ES-I3 (cell line): ENCODE measurements around the gene ZNG1A.
A peak's percentile ranks its signal among the peaks of the same experiment; 100 is the strongest.
"Not testable (repeated sequence)": the region's sequence is repeated elsewhere in the genome, so short reads cannot be mapped to it uniquely, and the experiment has no call there.

Experiments used
- H3K36me3 ChIP-seq: 2 replicates; pipeline ENCODE4 v1.6.1; 2013; ENCODE audit warnings: mild to moderate bottlenecking, low read length, control low read depth, moderate library complexity; ENCODE audit not compliant: insufficient read depth
- H3K4me1 ChIP-seq: 2 replicates; pipeline ENCODE4 v1.6.1; 2013; ENCODE audit warnings: mild to moderate bottlenecking, control low read depth, low read length; ENCODE audit not compliant: insufficient read depth
- H3K9ac ChIP-seq: 2 replicates; pipeline ENCODE4 v1.6.1; 2013; ENCODE audit warnings: low read depth, mild to moderate bottlenecking, low read length, moderate library complexity
- H3K9me3 ChIP-seq: 2 replicates; pipeline ENCODE4 v1.6.1; 2013; ENCODE audit warnings: mild to moderate bottlenecking, low read length, moderate library complexity; ENCODE audit not compliant: control insufficient read depth, insufficient read depth

The ZNG1A gene

DNA sequence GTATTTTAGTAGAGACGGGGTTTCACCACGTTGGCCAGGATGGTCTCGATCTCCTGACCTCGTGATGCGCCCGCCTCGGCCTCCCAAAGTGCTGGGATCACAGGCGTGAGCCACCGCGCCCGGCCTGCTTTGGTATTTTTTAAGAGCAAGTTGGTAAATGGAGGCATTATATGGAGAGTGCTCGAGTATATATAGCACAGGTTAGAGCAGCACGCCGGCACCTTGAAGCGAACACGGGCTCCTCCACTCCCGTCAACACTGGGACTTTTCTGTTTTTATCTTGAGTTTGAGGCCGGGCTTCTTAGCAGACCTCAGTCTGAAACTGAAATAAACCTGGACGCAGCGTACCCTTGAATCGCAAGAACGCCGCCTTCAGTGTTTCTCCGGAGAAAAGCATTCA is 35.0 kb upstream of the ZNG1A start:
- not testable (repeated sequence) for H3K9me3 ChIP-seq
- H3K9ac ChIP-seq: peak overlapping the region; percentile 88; the same call in 1 of the 2 replicates

DNA sequence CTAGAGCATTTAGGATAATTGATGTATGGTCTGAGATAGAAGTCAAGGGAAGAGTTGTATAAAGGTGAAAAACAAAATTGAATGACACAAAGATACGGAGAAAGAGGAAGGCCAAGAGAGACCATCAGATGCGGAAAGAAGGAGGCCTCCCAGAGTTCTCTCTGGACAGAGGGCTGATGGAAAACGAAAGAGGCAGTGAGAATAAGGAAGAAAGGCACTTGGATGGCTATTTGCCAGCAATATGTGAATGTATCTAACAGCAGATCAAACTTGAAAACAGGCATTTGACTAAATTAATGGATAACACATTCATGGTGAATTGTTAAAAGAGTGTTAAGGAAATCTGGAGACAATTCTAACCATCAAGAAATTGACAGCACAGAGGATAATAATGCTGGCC is 33.4 kb upstream of the ZNG1A start:
- Histone ChIP-seq H3K36me3 (no peaks in the 10 kb centered on the region), H3K4me1 (no peaks in the 10 kb centered on the region; the same call in 1 of the 2 replicates), H3K9ac (no peak overlapping the region), H3K9me3 (no peaks in the 10 kb centered on the region)

More for the DNA sequence above, 35.0 kb upstream of the ZNG1A start:
- not testable (repeated sequence) for H3K36me3 ChIP-seq, H3K4me1 ChIP-seq

DNA sequence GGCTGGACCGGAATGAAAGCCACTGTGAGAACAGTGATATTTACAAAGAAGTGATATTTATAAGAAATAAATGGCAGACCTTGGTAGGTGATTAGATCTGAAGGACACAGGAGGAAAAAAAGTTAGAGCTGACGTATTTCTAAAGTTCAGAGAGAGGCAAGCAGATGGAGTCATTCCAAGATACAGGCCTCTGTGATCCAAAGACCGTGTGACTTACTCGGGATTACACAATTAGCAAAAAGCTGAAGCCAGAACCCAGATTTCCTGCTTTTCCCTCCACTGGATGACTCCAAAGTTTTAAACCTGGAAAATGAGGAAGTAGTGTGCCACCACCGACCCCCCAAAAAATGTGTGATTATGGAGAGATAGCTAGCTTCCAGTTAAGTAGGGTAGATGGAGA is 32.7 kb upstream of the ZNG1A start:
- no peaks in the 10 kb centered on the region for H3K9me3 ChIP-seq
- no peaks in the 10 kb centered on the region for H3K36me3 ChIP-seq
- H3K9ac ChIP-seq: no peak overlapping the region
- no peaks in the 10 kb centered on the region for H3K4me1 ChIP-seq

DNA sequence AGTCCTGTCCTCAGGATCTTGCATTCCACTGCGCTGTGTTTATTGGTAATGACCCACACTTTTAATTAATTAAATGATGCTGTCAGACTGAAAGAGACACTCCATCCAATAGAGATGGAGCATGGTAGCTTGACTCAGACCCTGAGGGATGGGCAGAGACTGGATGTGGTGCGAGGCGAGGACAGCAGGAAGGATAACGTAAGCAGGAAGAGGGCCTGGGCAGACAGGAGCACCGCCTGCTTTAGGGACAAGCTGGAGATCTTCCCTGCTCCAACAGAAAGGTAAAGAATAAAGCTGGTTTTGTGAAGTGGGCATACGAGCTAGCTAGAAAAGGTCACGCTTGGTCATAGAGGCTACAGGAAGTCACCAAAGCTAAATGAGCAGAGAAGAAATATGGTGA is 32.2 kb upstream of the ZNG1A start:
- no peaks in the 10 kb centered on the region for H3K4me1 ChIP-seq
- H3K9ac ChIP-seq: no peak overlapping the region
- no peaks in the 10 kb centered on the region for H3K9me3 ChIP-seq
- no peaks in the 10 kb centered on the region for H3K36me3 ChIP-seq

DNA sequence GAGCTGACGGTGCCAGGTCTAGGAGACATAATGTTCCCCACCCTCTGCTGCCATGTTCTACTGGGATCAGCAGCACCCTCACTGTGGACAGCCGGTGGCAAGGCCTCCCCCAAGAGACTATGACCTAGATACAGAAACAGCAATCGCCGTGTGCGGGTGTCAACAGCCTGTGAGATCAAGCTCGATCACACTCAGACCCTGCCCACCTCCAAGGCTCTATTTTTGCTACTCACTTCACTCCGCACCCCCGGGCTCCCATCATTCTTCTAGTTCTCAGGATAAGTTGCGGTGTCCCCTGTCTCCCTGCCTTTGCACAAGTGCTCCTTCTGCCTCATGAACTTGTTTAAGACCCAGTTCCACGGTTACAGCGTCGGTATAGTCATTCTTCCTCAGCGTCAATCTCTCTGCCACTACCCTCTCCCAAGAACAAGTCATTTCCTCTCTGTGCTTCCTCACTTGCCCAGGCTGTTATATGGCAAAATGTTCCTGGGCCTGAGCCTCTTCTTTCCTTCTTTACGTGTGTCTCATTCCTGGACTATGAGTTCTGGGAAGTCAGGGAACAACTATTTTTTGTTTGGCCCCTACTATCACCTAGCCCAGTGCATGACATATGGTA is 30.4 kb upstream of the ZNG1A start:
- Histone ChIP-seq H3K9me3 (no peaks in the 10 kb centered on the region), H3K36me3 (no peaks in the 10 kb centered on the region), H3K4me1 (no peaks in the 10 kb centered on the region), H3K9ac (no peak overlapping the region)

DNA sequence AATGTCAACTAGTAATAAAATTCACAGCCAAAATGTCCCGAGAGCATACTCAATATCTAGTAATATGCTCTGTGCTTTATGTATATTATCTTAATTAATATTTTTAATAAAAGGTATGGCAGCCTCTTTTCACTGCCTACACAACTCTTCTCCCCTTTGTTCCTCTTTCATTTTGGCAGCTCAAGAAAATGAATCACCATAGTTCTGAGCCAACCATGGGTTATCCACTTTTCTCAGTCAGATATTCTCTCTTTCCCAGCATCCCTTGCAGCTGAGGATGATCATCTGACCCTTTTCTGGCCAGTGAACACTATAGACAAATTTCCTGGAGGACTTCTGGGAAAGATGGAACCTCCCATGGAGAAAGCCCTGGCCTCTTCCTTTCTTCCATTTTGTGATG is 27.6 kb upstream of the ZNG1A start:
- no peaks in the 10 kb centered on the region for H3K36me3 ChIP-seq
- H3K9ac ChIP-seq: no peak overlapping the region
- no peaks in the 10 kb centered on the region for H3K9me3 ChIP-seq
- H3K4me1 ChIP-seq: no peaks in the 10 kb centered on the region

DNA sequence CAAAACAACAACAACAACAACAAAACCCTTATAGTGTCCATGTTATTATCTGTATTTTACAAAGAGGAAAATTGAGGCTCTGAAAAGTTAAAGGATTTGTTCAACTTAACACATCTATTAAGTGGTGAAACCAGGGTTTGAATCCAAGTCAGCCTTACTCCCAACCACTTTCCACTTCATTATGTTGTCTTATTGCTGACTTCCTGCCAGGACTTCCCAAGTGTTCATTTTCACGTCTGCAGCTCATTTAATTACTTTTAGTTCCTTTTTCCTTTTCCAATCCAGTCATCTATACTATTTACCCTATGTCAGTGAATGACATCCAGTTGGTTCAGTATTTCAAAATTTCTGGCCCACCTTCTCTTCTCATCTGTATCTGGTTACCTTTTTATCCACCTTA is 20.7 kb upstream of the ZNG1A start:
- H3K36me3 ChIP-seq, H3K9me3 ChIP-seq, H3K9ac ChIP-seq, H3K4me1 ChIP-seq: not testable (repeated sequence)

DNA sequence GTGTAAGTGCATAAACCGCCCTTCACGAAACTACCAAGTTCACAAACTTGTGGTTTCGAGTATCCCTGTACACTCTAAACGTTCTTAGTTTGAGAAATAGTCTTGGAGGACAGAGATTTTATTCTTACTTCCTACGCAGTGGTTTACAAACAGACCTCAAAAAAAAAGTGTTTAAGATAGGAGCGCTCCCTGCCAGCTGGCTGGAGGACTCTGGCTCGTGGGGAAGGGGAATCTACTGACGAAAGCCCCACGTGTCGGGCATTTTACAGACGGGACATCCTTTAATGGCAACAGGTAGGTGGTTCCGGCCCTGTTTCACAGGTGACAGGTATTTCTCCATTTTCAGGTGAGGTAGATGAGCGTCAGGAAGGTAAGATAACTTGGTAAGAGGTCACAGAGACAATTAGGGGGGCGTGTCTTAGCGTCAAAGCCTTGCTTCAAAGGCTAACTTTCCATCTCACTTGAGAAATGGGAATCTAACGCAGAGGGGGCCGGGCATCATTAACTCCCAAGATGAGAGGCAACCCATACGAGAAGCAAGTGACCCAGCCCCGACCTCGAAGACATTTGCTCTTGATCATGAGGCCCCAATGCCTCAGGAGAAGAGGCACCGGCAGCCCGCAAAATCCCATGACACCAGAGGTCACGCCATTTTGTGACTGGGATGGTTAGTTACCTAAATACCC is 573 bp downstream of the ZNG1A start:
- not testable (repeated sequence) for H3K4me1 ChIP-seq, H3K36me3 ChIP-seq, H3K9me3 ChIP-seq
- H3K9ac ChIP-seq: peak overlapping the region; percentile 24; the same call in 1 of the 2 replicates

DNA sequence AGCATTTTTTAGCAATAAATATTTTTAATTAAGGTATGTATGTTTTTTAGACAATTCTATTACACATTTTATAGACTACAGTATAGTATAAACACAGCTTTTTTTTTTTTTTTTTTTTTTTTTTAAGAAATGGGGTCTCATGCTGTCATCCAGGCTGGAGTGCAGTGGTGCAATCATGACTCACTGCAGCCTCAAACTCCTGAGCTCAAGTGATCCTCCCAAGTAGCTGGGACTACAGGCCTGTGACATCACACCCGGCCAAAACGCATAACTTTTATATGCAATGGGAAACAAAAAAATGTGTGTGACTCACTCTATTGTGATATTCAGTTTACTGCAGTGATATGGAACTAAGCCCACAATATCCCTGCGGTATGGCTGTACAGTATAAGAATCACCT is 9.1 kb downstream of the ZNG1A start:
- H3K9ac ChIP-seq, H3K9me3 ChIP-seq, H3K36me3 ChIP-seq, H3K4me1 ChIP-seq: not testable (repeated sequence)

DNA sequence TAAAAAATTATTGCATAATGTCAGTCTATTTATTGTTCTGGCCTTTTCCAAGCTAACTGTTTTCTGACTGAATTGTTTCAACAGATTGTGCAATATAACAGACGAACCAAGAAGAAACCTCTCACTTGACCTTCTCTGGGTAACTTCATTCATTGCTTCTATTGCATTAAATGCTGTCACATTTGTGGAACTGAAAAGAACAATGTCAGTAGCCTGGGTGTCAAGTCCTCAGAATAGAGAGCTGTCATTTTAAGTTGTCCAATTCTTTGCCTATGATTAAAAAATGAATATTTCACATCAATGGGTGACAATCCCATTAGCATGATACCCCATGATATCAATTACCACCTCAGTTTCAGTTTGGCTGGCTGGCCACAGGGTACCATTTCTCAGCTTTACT is 19.0 kb downstream of the ZNG1A start:
- H3K9ac ChIP-seq: not testable (repeated sequence)

DNA sequence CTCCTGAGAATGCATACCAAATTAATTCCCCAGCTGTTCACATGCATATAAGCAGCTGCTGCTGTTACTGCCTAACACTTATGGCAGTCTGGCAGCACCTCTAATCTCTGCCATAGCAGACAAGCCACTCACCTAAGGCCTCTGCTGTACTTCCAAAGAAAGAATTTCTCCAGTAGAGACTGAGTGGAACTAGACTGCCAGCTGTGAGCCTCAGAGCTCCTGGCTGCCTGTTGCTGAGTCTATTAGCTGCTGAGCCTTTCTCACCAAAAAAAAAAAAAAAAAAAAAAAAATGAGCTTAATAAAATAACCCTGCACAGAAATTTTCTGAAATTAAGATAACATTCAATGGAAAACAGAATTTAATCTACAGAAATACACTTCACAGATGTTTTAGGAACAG is 27.7 kb downstream of the ZNG1A start:
- H3K9me3 ChIP-seq, H3K36me3 ChIP-seq, H3K4me1 ChIP-seq, H3K9ac ChIP-seq: not testable (repeated sequence)

More for the DNA sequence above, 19.0 kb downstream of the ZNG1A start:
- not testable (repeated sequence) for H3K36me3 ChIP-seq, H3K9me3 ChIP-seq, H3K4me1 ChIP-seq

DNA sequence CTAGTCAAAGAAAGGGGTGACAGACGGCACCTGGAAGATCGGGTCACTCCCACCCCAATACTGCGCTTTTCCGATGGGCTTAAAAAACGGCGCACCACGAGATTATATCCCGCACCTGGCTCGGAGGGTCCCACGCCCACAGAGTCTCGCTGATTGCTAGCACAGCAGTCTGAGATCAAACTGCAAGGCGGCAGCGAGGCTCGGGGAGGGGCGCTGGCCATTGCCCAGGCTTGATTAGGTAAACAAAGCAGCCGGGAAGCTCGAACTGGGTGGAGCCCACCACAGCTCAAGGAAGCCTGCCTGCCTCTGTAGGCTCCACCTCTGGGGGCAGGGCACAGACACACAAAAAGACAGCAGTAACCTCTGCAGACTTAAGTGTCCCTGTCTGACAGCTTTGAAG is 39.0 kb downstream of the ZNG1A start:
- not testable (repeated sequence) for H3K9me3 ChIP-seq, H3K4me1 ChIP-seq, H3K36me3 ChIP-seq, H3K9ac ChIP-seq

DNA sequence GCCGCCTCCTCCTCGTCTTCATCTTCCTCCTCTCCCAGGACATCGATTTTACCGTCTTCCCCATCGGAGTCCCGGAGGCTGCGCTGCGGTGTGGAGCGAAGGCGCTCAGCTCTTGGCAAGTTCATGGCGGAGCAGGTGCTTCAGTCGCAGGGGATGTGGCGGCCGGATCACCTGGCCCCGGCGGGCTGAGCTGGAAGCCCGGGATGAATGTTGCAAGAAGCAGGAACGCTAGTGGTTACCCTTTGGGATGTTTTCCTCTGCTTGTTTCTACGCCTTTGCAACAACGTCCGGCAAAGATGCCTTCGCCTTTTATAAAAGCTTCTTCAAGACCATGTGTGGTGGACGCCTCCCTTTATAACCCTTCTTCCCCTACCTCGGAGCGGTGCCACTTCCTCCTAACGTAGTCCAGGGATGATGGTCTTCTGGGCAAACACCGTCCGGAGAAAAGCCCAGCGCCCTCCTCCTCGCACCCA is 60.8 kb downstream of the ZNG1A start, which contains the start of gene FOXD4:
Gene FOXD4 (minus strand): TSS at position 423 of the 473 bp plus-strand sequence. CDS start 298 bp downstream, at position 125.
- not testable (repeated sequence) for H3K4me1 ChIP-seq, H3K9me3 ChIP-seq, H3K9ac ChIP-seq, H3K36me3 ChIP-seq

DNA sequence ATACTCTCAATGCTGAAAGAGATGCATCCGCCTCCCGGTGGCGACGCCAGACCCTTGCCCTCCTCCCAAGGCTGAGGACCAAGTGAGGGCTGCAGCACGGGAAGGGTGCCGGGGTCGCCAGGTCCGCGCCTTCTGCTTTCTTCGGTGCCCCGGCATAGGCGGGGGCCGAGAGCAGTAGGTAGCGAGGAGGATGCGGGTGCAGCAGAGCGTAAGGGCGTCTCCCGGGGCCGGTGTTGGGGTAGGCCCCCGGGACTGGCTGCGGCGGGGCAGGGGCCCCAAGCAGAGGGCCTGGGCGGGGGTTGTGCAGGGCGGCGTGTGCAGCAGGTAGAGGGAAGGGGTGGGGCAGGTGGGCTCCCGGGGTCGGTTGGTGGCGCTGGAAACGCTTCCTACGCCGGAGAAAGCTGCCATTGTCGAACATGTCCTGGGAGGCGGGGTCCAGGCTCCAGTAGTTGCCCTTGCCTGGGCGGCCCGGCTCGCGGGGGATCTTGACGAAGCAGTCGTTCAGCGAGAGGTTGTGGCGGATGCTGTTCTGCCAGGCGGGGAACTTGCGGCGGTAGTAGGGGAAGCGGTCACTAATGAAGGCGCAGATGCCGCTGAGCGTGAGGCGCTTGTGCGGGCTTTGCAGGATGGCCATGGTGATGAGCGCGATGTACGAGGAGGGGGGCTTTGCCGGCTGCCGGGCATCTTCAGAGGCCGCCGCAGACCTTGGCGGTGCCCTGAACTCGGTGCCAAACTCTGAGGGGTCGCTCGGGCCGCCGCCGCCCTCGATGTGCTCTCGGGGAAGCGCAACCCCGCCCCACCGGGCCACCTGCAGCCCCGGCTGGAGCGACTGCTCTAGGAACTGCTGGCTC is 61.5 kb downstream of the ZNG1A start:
- H3K4me1 ChIP-seq, H3K9me3 ChIP-seq, H3K36me3 ChIP-seq, H3K9ac ChIP-seq: not testable (repeated sequence)
